ENCODE data around the gene CEACAM19. TPM values are rescaled to one million over a fixed set of nuclear protein-coding genes. Genes with fewer than 3 reads are reported as not detected.

CEACAM19 gene
- total RNA-seq, 1 donor from 2014 or later: 4.9 TPM

DNA sequence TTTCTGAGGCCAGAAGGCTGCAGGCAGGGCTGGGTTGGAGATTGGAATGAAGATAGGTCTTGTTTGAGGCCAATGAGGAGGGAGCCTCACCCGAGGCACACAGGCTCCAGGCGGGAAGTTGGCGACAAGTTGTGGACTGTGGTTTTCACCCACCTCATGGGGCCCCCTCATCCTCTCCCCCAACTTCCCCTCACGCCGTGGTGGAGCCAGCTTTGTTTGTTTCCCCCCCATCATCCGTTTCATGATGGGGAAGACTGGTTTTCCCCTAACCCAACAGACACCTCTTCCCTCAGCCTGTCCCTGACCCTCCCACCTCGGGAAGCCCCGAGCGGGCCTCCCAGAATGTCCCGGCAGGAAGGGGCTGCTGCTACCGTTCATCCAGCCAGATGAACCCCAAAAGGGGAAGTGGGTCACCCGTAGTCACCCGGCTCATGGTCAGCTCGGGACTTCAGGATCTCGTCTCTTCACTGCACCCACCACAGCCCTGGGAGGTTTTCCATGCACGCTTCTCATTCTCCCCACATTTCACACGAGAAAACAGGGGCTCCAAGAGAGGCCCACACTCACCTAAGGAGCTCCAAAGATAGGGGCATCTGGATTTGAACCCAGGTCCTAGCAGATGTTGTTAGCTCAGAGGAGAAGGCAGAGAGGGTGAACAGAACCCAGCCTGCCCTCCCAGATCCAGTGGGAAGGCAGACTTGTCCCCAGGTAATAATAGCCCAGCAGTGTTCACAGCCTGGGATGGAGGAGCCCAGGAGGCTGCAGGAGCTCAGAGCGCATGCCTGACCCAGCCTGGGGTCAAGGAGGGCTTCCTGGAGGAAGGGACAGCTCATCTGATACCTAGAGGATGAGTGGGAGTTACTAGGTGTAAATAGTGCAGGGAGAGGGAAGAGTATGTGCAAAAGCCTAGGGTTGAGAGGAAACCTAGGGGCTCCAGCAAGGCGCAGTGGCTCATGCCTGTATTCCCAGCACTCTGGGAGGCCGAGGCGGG is 51.1 kb downstream of the CEACAM19 start:
- DNase-seq (ENCODE audit: low read depth): no peak

DNA sequence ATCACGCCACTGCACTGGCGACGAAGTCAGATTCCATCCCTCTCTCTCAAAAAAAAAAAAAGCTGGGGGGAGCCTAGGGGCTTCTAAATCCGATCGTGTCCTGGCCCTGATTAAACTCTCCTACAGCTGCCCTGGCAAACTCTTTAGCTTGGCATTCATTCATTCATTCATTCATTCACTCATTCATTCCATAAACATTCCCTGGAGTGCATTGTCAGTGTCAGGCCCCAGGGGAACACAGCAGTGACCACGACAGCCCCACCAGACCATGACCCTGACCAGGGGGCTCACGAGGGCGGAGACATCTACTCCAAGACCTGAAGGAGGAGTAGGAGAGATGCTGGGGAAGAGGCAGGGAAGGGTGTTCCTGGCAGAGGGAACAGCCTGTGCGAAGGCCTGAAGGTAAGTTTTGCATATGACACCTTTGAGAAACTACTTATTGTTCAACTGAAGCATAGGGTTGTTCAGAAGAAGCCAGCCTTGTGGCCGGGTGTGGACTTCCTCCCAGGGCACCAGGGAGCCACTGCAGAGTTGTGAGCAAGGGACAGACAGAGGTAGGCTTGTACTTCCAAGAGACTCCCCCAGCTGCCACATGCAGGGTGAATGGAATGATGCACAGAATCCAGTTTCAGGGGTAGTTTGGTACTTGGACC is 52.1 kb downstream of the CEACAM19 start:
- no peak for DNase-seq (ENCODE audit: low read depth)

DNA sequence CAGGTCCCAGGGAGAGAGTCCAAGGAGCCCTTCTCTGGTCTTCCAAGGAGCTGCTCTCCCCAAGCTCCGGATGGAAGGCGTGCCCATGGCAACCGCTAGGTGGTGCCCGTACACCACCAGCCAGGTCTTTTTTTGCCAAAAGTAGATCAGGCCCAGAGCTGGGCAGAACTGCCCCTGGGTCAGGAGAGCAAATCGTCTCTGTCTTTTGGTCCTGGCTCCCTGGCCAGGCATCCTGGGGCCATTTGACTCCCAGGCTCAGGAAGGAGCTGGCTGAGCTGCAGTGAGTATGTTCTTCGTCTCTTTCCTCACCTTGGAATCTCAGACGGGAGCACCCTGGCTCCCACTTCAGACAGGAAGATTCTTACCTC is 52.7 kb downstream of the CEACAM19 start:
- DNase-seq (ENCODE audit: low read depth): peak; percentile 86

DNA sequence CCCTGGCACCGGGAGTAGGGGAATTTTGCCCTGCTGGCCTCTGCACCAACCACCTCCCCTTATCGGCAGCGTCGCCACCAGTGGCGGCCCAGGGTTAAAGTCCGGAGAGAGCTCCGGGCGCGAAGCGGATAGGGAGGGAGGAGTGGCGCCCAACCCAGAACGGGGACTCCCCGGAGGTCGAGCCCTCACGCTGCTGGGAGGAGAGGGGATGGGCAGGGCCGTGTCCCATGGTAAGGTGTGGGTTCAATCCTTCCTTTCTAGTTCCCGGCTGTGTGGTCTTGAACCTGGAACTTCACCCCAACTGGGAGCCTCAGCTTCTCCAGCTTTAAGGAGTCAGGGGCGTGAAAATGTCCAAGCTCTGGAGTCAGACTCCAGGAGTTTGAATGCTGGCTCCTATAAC is 54.0 kb downstream of the CEACAM19 start:
- no peak for DNase-seq (ENCODE audit: low read depth)

DNA sequence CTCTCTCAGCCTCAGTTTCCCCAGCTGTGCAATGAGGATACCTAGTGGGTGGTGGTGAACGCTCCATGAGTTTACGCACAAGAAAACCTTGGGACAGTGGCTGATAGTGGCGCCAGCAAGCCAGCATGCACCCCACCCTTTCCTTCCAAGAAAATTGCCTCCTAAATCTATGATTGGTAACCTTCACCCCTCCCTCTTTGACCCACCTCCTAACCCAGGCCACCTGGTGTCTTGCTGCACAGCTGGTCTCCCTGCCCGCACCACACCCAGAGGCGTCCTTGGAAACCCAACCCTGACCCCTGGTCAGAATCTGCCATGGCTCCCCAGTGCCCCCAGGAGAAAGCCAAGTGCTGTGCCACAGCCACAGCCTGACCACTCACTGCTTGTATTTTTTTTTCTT is 54.4 kb downstream of the CEACAM19 start:
- DNase-seq (ENCODE audit: low read depth): peak; percentile 55

DNA sequence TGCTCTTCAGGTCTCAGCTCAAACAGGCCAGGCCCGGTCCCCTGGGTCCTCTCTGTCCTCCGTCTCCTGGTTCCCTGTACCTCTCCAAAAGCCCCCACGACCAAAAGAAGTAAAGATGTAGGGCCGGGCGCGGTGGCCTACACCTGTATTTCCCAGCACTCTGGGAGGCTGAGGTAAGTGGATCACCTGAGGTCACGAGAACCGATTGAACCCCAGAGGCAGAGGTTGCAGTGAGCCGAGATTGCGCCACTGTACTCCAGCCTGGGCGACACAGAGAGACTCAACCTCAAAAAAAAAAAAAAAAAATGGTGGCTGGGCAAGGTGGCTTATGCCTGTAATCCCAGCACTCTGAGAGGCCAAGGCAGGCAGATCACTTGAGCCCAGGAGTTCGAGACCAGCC is 55.2 kb downstream of the CEACAM19 start:
- no peak for DNase-seq (ENCODE audit: low read depth)

DNA sequence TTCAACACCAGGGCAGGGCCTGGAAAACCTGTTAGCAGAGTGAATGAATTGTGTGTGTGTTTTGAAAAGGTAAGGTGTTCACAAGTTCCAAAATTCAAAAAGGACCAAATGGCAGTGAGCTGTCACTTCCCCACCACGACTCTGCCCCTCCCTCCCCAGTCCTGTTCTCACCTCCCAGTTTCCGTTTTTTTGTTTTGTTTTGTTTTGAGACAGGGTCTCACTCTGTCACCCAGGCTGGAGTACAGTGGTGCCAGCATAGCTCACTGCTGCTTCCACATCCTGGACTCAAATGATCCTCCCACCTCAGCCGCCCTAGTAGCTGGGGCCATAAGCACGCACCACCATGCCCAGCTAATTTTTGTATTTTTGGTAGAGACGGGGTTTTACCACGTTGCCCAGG is 56.9 kb downstream of the CEACAM19 start:
- no peak for DNase-seq (ENCODE audit: low read depth)

DNA sequence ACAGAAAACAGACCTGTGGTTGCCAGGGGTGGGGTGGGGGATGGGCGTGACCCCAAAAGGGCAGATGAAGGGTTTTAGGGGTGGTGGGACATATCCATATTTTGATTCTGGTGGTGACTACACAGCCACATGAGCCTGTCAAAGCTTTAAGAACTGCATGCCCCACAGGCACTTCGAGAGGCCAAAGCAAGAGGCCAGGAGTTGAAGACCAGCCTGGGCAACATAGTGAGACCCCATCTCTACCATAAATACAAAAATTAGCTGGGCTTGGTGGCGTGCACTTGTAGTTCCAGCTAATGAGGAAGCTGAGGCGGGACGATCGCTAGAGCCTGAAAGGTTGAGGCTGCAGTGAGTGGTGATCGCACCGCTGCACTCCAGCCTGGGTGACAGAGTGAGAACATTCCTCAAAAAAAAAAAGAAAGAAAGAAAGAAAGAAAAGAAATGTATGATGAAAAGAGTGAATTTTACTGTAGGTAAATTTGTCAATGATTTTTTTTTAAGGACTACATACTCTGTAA is 58.3 kb downstream of the CEACAM19 start:
- no peak for DNase-seq (ENCODE audit: low read depth)

DNA sequence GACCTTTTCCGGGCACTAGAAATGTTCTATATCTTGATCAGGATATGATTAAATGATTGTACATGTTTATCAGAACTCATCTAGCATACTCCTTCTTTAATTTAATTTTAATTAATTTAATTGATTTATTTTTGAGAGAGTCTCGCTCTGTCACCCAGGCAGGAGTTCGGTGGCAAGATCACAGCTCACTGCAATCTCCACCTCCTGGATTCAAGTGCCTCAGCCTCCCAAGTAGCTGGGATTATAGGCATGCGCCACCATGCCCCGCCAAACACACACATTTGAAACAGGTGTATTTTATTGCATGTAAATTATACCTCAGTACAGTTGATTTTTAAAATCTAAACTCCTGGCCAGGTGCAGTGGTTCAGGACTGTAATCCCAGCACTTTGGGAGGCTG is 59.8 kb downstream of the CEACAM19 start:
- no peak for DNase-seq (ENCODE audit: low read depth)

DNA sequence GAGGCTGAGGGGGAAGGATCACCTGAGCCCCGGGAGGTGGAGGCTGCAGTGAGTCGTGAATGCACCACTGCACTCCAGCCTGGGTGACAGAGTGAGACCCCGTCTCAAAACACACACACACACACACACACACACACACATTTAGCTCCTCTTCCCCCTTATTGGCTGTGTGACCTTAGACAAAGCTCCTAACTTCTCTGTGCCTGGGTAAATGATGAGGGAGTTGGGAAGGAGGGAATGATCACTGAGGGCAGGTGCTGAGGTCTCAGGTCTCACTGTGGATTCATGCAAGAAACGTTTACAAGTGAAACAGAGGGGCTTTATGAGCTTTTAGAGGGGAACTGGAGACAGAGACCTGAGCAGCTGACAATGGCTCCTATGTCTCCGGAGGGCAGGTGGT is 60.3 kb downstream of the CEACAM19 start:
- no peak for DNase-seq (ENCODE audit: low read depth)

DNA sequence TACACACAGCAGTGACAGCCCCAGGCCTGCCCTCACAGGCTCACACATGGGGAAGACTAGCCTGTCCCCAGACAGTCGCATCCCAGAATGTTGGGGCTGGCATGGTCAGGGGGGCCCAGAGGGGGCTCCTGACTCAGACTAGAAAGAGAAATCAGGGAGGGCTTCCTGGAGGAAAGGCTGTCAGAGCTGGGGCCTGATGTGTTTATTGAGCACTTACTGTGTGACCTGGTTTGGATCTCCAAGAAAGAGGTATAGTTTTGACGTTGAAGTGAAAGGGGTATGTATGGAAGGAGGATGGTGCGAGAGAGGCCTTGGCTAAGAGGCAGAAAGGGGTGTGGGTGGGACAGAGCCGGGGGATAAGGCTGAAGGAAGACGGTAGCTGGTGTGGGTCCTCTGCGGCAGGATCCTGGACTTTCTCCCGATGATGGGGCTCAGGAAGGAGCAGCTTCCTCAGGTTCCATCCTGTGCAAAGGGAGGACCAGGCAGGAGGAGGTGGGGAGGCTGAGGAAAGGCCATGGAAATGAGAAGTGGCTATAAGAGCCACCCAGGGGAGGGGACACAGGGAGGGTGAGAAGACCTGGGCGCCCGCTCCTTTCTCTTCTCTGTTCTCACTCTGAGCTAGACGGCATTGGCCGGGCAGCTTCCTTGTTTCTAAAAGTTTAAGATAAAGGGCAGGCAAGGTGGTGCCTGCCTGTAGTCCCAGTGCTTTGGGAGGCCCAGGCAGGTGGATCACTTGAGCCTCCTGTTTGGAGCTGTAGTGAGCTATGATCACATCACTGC is 61.1 kb downstream of the CEACAM19 start:
- DNase-seq (ENCODE audit: low read depth): no peak

MicroRNAs within 50 kb of the gene (microRNA counts, 767-probe panel; counts per million panel counts)
- microRNA hsa-miR-4531: not detected

Small RNA genes within 50 kb of the gene (microRNA-seq; reads per million reads assigned to microRNA genes)
- not detected for gene MIR4531

Other genes starting within 250 kb of the CEACAM19 start
- gene ZNF229, start 223.0 kb upstream of the CEACAM19 start, total RNA-seq: 6.2 and 6.8 TPM in 2 replicates
- 7.4 and 17.9 TPM in 2 replicates for gene ZNF180, start 171.0 kb upstream of the CEACAM19 start, total RNA-seq
- gene CEACAM20, start 141.8 kb upstream of the CEACAM19 start, total RNA-seq: not detected in 2 replicates
- 5.4 and 5.7 TPM in 2 replicates for gene IGSF23, start 57.9 kb upstream of the CEACAM19 start, total RNA-seq
- gene PVR, start 27.6 kb upstream of the CEACAM19 start, total RNA-seq: 327 and 450 TPM in 2 replicates
- gene CEACAM16, start 27.7 kb downstream of the CEACAM19 start, total RNA-seq: 5.0 and 6.1 TPM in 2 replicates
- 25.8 and 28.6 TPM in 2 replicates for gene BCL3, start 77.2 kb downstream of the CEACAM19 start, total RNA-seq
- not detected in 2 replicates for gene CBLC, start 106.4 kb downstream of the CEACAM19 start, total RNA-seq
- 590 and 678 TPM in 2 replicates for gene BCAM, start 137.6 kb downstream of the CEACAM19 start, total RNA-seq
- gene NECTIN2, start 174.8 kb downstream of the CEACAM19 start, total RNA-seq: 79.1 and 113 TPM in 2 replicates
- 94.0 and 121 TPM in 2 replicates for gene TOMM40, start 219.8 kb downstream of the CEACAM19 start, total RNA-seq
- gene APOE, start 234.3 kb downstream of the CEACAM19 start, total RNA-seq: 4,388 and 5,075 TPM in 2 replicates
- gene APOC1, start 243.1 kb downstream of the CEACAM19 start, total RNA-seq: 21.8 and 52.3 TPM in 2 replicates

Data from myocyte (in vitro differentiated cells).